GM10248 (cell line): Measurements from ENCODE around the gene TMEM225B.

Experiments
- CTCF ChIA-PET: fragments of 300-600 bp; sonication (Branson Sonifier 250); formaldehyde crosslinking; extraction: SDS; loops from one replicate; lab custom pipeline; 2021; ENCODE audit warnings: antibody characterized with exemption; lab: Yijun Ruan, JAX
- POLR2A ChIA-PET: fragments of 350-650 bp; sonication (Branson Sonifier 250); formaldehyde crosslinking; extraction: SDS; loops from one replicate; lab custom pipeline; 2020; ENCODE audit warnings: antibody characterized with exemption; lab: Yijun Ruan, JAX
- DNase-seq: peaks from one replicate; pipeline ENCODE4 v3.0.0; 2012; ENCODE audit errors: extremely low spot score
- CTCF ChIP-seq: IDR thresholded peaks from 2 replicates; pipeline ENCODE4 v1.5.1; 2012; ENCODE audit warnings: mild to moderate bottlenecking, low read depth; ENCODE audit errors: extremely low read depth, missing control alignments, control extremely low read depth

TMEM225B gene

GRCh38 chr7:99622596-99622995 is 24.5 kb downstream of the TMEM225B start:
- CTCF ChIA-PET, result no interaction called here
- POLR2A ChIA-PET, result no interaction called here
- DNase-seq, result no peak
- TF ChIP-seq CTCF, result no peak

GRCh38 chr7:99623091-99623693 is 25.1 kb downstream of the TMEM225B start:
- no peak for TF ChIP-seq CTCF
- CTCF ChIA-PET, result no interaction called here
- no peak for DNase-seq
- POLR2A ChIA-PET, result no interaction called here

DNA sequence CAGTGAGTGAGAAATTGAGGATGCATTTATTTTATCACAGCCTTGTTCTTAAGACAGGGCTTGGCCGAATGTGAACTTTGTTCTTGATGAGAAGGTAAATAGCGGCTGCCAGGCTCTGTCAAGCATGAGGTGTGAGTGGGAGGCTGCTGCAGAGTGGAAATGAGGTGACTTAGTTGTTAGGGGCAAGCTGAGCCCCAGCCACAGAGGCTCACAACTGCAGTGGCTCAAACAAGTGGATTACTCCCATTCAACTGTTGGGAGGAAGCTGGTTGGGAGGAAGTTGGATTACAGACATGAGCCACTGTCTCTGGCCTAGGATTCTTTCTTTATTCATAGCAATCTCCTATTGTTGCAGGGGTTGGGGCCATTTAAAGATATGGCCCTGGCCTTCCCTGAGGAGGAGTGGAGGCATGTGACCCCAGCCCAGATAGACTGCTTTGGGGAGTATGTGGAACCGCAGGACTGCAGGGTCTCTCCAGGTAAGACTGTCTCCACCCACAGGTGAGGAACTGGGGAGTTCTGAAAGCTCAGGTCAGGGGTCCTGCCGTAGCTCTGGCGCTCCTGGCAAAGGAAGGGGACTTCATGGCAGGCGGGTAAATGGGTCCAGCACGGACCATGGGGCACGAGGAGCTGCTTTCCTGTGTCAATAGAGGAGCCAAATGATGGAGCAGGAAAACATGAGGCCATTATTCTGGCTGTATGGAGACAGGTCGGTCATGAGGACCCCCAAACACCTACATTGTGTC is 25.8 kb downstream of the TMEM225B start:
- ChIA-PET CTCF (interaction anchor here (1.5 kb wide), 1 partner anchor 10 kb away, joined by 3 read pairs; no protein-coding TSS in a partner anchor), POLR2A (no interaction called here)
- no peak for TF ChIP-seq CTCF
- no peak for DNase-seq

- no peak for DNase-seq
- ChIA-PET POLR2A (no interaction called here), CTCF (interaction anchor here (1.5 kb wide), 1 partner anchor 9 kb away, joined by 3 read pairs; no protein-coding TSS in a partner anchor)
- TF ChIP-seq CTCF, result no peak
Observed at GRCh38 chr7:99624484-99624883, 26.4 kb downstream of the TMEM225B start.

- ChIA-PET CTCF (no interaction called here), POLR2A (no interaction called here)
- no peak for DNase-seq
- TF ChIP-seq CTCF, result no peak
Observed at GRCh38 chr7:99625321-99625720, 27.3 kb downstream of the TMEM225B start.

- POLR2A ChIA-PET, result no interaction called here
- CTCF ChIA-PET, result interaction anchor here (1.2 kb wide), 1 partner anchor 10 kb away, joined by 3 read pairs; the partner anchor contains the start of gene ZSCAN25
- TF ChIP-seq CTCF, result no peak
- no peak for DNase-seq
Observed at GRCh38 chr7:99625961-99626360, 27.9 kb downstream of the TMEM225B start.
